GM18867 (cell line): ENCODE data around the gene CGB1.

Source experiments
- ATAC-seq: cut with Tn5 transposase; IDR thresholded peaks from one replicate; pipeline ENCODE4 v1.9.1; 2021; ENCODE audit warnings: mild to moderate bottlenecking, moderate library complexity; ENCODE audit not compliant: unreplicated experiment

CGB1 gene

GRCh38 chr19:48999481-49000325, 37.0 kb downstream of the CGB1 start:
- ATAC-seq, result no peak

DNA sequence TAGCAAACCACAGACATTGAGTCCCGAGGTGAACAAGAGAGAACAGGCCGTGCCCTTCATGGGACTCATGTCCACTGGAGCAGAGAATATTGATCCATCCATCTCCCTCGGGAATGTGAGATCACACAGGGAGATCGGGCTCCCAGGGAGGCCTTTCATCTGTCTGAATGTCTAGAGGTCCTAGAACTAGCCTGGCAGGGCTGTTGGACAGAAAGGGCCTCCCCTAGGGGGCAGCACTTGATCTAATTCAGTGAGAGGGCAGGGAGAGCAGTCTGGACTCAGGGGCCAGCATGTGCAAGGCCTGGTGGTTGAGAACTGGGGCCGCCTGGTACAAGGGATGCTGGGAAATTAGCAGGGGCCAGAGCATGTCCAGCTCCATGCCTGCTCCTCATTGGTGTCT, 38.7 kb downstream of the CGB1 start:
- no peak for ATAC-seq

- no peak for ATAC-seq
Observed at GRCh38 chr19:48994035-48994386, 42.7 kb downstream of the CGB1 start.

DNA sequence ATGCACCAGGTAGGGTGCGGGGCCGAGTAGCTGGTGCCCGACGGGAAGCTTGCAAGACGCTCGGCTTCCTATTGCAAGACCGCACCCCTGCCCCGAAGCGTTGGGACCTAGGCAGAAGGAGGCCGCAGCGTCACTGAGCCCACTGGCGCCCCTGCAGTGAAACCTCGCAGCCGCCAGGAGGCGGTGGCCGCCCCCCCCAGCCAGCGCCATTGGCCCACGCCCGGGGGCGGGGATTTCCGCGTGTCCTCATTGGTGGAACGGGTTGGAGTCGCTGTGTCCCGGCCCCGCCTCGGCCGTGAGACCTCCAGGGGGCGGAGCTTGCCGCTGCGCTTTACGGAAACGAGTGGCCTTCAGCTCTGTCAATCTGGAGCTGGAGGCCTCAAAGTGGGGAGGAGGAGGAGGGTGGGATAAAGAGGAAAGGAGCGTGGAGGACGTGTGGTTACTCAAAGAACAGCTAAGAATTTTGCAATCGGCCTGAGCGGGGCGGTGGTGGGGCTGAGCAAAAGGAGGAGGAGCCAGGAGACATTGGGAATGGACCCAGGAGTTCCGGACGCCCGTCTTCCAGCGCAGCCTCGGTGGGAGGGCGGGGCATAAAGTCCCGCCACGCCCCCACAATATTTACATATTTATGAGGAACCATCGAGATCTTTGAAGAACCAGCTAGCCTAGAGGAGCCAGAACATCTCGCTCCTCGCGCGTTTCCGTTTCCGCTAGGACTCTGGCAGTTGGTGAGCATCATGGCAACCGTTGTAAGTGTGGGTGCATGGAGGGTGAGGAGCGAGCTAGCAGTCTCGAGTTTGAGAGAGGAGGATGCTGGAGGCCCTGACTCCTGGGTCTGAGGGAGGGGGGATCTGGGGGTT, 43.3 kb downstream of the CGB1 start, which contains the start of the genes GYS1 and RUVBL2:
Gene GYS1, minus strand, starts transcription at position 135 of the 860 bp plus-strand sequence. CDS start 197 bp downstream, outside the sequence.
Gene RUVBL2, plus strand, starts transcription at position 713 of the 860 bp plus-strand sequence. Its CDS starts 25 bp downstream, at position 738.
- peak; percentile 84 for ATAC-seq

GRCh38 chr19:48992581-48993174, 44.0 kb downstream of the CGB1 start:
- ATAC-seq, result peak; percentile 1

DNA sequence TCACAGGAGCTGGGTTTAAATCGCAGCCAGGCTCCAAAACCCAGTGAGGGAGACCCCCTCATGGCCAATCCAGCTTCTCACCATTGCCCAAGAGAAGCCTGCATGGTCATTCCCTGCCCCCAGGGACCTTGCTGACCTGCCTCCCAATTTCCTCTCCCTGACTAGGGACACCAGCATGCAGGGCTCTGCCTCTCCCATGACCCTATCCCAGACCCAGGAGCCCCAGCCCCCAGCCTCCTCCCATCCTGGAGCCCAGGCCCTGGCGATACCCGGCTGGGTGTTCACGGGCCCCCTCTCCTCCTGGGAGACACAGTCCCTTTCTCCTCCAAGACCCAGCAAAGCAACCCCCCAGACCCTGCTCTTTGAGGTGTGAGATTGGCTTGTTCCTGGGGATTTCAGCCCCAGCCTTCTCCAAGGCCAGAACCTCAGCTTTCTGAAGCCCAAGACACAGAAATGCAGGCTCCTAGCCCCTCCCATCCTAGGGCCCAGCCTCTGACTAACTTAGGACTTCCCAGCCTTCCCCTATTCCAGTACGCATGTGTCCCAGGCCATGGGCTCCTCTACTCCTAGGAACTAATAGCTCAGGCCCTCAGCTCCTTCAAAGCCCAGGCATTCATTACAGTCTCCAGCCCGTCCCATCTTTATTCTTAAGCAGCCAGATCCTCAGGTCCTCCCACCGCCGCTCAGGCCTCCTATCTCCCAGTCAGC, 44.7 kb downstream of the CGB1 start:
- ATAC-seq, result no peak

- ATAC-seq, result no peak
Observed at GRCh38 chr19:48991011-48991609, 45.6 kb downstream of the CGB1 start.

DNA sequence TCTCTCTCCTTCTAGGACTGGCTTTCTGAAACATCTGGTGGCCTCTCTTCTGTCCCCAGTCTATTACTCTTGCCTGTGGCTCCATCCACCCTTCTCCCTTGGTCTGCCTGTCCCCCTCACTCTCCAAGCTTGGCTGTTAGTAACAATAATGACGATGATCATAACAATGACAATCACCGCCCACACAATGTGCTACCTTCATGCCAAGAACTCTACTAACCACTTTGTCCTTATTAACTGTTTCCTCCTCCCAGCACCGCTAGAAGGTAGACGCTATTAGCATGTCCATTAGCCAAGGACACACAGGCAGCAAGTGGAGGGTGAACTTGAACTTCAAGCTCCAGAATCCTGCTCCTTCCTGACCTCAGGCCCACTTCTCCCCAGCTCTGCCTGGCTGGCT, 46.3 kb downstream of the CGB1 start:
- ATAC-seq, result no peak

DNA sequence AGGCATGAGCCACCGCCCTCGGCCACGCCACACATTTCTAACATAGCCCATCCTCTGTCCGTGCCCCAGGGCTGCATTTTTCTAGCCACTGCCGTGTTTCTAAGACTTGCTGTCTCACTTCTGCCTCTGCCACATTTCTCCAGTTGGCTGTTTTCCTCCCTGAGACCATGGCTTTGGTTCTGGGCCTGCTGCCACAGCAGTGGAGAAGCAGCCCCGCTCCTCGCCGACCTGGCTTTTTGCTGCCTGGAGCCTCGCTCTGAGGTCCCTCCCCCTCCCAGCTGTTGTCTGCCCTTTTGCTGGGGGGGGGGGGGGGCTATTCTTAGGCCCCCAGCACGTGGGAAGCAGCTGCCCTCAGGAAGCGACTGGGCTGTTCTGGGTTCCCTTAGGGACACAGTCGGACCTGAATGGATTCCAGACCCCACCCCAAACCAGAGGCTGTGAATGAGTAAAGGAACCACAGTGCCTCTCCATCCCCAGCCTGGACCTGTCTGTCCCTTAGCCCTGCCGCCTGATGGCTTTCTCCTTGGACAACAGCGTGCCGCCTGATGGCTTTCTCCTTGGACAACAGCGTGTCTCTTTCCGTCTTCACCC, 46.9 kb downstream of the CGB1 start:
- ATAC-seq, result no peak

GRCh38 chr19:48988860-48989259, 47.8 kb downstream of the CGB1 start:
- ATAC-seq, result no peak

DNA sequence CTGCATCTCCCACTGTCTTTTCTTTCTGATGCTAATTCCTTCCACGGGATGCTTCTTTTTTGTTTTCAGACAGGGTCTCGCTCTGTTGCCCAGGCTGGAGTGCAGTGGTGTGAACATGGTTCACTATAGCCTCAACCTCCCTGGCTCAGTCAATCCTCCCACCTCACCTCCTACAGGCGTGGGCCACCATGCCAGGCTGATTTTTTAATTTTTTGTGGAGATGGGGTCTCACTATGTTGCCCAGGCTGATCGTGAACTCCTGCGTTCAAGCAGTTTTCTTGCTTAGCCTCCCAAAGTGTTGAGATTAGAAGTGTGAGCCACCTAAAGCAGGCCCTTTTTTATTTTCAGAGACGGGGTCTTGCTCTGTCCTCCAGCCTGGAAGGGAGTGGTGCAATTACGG, 48.4 kb downstream of the CGB1 start:
- no peak for ATAC-seq

DNA sequence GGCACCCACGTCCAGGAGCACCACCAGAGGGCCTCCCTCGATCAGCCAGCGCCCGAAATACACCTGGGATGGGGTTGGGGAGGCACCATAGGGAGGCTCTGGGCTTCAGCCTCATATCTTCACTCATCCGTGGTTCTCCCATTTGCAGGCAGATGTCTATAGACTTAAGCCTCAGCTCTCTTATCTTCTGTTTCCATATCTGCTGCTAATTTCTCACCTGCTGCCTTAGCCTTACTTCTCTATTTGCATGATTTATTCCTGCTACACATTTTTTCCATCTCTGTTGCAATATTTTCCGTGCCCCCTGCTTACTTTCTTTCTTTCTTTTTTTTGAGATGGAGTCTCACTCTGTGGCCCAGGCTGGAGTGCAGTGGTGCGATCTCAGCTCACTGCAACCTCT, 49.4 kb downstream of the CGB1 start:
- ATAC-seq, result no peak

DNA sequence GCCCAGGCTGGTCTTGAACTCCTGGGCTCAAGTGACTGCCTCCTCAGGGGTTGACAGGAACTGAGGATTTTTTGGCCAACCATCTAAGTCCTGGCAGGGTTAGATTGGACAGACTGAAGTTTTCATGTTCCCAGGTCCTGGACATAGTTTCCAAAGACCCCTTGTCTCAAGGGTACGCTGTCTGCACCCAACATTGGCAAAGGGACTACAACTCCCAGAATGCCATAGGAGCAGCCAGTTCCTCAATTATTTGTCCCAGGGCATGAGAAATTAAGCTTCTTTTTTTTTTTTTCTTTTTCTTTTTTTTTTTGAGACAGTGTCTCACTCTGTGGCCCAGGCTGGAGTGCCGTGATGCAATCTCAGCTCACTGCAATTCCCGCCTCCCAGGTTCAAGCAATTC, 50.5 kb downstream of the CGB1 start:
- ATAC-seq, result no peak

DNA sequence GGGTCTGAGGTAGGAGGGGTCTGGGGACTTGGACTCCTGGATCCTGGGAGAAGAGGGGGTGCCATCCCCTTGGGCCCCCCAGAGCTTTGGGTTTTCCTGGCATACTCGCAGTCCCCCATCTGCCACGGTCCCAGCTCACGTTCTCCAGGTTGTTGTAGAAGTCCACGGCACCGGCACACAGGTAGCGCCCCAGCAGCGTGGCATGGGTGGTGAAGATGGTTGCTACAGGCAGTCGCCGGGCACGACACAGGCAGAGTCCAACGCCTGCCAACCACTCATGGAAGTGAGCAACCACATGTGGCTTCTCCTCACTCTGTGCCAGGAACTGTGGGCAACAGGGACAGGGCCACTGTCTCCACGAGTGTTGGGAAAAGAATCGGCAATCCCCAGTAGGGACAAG, 51.0 kb downstream of the CGB1 start:
- ATAC-seq, result no peak
